Measurements from ENCODE around the gene TSPAN17.

DNA sequence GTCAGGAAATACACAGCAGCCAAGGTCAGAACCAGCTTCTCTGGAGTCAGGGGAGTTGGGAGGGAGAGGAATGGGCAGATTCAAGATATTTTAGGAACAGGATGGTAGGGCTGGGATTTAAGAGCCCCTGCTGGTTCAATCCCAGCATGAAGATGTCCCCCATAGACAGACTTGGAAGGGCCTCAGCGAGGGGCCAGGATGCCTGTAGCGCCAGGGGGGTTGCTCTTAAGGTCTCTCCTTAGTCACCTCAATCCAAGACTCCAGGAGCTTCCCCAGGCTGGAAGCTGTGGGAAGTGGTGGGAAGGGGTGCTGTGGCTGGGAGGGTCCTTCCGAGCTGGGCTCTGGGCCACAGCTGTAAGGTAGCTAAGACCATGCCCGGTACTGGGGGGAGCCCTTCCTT lies 8.1 kb upstream of the TSPAN17 start:
- TF ChIP-seq BCL11A (IDR thresholded peaks at IDR 0.05; ENCODE audit: low read depth, low read length) = no peak
- TF ChIP-seq CTCF (IDR thresholded peaks at IDR 0.05 in 2 of 3, conservative IDR thresholded peaks at IDR 0.05 in 1 of 3; ENCODE audit: control insufficient read depth in 2 of 3, extremely low read depth in 1 of 3, insufficient read depth in 1 of 3, low read depth in 3 of 3, low read length in 3 of 3) = no peak
- TF ChIP-seq, protein P1, sequence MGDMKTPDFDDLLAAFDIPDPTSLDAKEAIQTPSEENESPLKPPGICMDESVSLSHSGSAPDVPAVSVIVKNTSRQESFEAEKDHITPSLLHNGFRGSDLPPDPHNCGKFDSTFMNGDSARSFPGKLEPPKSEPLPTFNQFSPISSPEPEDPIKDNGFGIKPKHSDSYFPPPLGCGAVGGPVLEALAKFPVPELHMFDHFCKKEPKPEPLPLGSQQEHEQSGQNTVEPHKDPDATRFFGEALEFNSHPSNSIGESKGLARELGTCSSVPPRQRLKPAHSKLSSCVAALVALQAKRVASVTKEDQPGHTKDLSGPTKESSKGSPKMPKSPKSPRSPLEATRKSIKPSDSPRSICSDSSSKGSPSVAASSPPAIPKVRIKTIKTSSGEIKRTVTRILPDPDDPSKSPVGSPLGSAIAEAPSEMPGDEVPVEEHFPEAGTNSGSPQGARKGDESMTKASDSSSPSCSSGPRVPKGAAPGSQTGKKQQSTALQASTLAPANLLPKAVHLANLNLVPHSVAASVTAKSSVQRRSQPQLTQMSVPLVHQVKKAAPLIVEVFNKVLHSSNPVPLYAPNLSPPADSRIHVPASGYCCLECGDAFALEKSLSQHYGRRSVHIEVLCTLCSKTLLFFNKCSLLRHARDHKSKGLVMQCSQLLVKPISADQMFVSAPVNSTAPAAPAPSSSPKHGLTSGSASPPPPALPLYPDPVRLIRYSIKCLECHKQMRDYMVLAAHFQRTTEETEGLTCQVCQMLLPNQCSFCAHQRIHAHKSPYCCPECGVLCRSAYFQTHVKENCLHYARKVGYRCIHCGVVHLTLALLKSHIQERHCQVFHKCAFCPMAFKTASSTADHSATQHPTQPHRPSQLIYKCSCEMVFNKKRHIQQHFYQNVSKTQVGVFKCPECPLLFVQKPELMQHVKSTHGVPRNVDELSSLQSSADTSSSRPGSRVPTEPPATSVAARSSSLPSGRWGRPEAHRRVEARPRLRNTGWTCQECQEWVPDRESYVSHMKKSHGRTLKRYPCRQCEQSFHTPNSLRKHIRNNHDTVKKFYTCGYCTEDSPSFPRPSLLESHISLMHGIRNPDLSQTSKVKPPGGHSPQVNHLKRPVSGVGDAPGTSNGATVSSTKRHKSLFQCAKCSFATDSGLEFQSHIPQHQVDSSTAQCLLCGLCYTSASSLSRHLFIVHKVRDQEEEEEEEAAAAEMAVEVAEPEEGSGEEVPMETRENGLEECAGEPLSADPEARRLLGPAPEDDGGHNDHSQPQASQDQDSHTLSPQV (IDR thresholded peaks at IDR 0.05) = no peak
- no peak for TF ChIP-seq SREBF2 (IDR thresholded peaks at IDR 0.05; ENCODE audit: low read length)
- TF ChIP-seq RCOR1 (conservative IDR thresholded peaks at IDR 0.05; ENCODE audit: low read depth, low read length) = no peak
